ENCODE measurements around the gene ACSL1. TPM values are rescaled to one million over a fixed set of nuclear protein-coding genes. Genes with fewer than 3 reads are reported as not detected.

ACSL1 gene
- total and polyA plus RNA-seq, 2 donors (not counting 1 experiment from before 2014, with no cell fraction given) = 15.4 to 30.1 TPM

DNA sequence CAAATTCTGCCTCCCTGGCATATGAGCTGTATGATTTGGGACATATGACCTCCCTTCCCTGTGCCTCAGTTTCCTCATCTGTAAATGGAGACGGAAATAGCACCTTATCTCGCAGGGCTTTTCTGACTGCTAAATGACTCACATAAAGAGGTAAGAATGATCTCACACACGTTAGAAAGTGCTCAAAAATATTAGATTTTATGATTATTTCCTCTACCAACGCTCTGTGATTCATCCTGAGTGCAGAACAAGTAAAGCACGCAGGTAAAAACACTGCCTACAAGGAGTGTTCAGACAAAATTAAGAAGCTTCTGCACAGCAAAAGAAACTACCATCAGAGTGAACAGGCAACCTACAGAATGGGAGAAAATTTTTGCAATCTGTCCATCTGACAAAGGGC is 21.1 kb downstream of the ACSL1 start:
- Histone ChIP-seq H3K79me2 (ENCODE audit: control insufficient read depth, insufficient read depth, low read length) (no peaks in the 10 kb centered on the region), H3K9me3 (ENCODE audit: control insufficient read depth, insufficient read depth, low read depth, low read length) (no peaks in the 10 kb centered on the region), H3K36me3 (ENCODE audit: control insufficient read depth, insufficient read depth, low read length) (no peaks in the 10 kb centered on the region), H3K4me2 (ENCODE audit: extremely low read depth, insufficient read depth, low read length) (no peak overlapping the region), H3K27ac (ENCODE audit: insufficient read depth, low read length) (no peak overlapping the region), H3K9ac (ENCODE audit: insufficient read depth, low read length) (no peak overlapping the region), H2AFZ (ENCODE audit: low read length) (no peak overlapping the region), H4K20me1 (ENCODE audit: control insufficient read depth, extremely low read depth, insufficient read depth, low read length) (no peaks in the 10 kb centered on the region), H3K4me1 (ENCODE audit: control insufficient read depth, extremely low read depth, insufficient read depth, low read length) (no peaks in the 10 kb centered on the region), H3K27me3 (ENCODE audit: control insufficient read depth, insufficient read depth, low read length) (no peaks in the 10 kb centered on the region), H3K4me3 (replicated peaks in 1 of 4; ENCODE audit: control extremely low read depth in 1 of 4, insufficient read depth in 1 of 4, low read depth in 3 of 4, low read length in 4 of 4) (no peak overlapping the region)
- TF ChIP-seq, protein P1, sequence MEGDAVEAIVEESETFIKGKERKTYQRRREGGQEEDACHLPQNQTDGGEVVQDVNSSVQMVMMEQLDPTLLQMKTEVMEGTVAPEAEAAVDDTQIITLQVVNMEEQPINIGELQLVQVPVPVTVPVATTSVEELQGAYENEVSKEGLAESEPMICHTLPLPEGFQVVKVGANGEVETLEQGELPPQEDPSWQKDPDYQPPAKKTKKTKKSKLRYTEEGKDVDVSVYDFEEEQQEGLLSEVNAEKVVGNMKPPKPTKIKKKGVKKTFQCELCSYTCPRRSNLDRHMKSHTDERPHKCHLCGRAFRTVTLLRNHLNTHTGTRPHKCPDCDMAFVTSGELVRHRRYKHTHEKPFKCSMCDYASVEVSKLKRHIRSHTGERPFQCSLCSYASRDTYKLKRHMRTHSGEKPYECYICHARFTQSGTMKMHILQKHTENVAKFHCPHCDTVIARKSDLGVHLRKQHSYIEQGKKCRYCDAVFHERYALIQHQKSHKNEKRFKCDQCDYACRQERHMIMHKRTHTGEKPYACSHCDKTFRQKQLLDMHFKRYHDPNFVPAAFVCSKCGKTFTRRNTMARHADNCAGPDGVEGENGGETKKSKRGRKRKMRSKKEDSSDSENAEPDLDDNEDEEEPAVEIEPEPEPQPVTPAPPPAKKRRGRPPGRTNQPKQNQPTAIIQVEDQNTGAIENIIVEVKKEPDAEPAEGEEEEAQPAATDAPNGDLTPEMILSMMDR (conservative IDR thresholded peaks at IDR 0.05 in 1 of 2, IDR thresholded peaks at IDR 0.05 in 1 of 2; ENCODE audit: low read depth in 1 of 2, low read length in 2 of 2) = no peak
- TF ChIP-seq EZH2 (IDR thresholded peaks at IDR 0.05; ENCODE audit: low read length, missing control alignments) = no peak
- DNase-seq (ENCODE audit: low read depth in 2 of 2) = no peak

DNA sequence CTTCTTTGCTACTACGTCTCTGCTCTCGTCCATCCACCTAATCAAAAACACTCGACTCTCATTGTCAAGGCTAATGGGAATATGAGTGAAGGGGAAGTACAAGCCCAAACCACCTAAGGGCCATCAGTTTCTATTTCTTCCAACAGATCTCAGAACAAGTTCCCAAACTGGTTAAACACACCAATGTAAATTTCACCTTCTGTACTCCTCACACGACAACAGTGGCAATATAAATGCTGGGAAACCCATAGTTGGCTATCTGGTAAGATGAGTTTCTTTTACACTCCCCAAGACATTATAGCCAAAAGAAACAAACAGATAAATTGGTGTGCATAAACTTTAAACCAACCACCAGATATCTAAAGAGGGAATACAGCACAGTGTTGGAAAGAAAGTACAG is 21.9 kb downstream of the ACSL1 start:
- Histone ChIP-seq H3K27ac (ENCODE audit: insufficient read depth, low read length) (no peak overlapping the region), H3K4me2 (ENCODE audit: extremely low read depth, insufficient read depth, low read length) (no peak overlapping the region), H3K9me3 (ENCODE audit: control insufficient read depth, insufficient read depth, low read depth, low read length) (no peaks in the 10 kb centered on the region), H3K79me2 (ENCODE audit: control insufficient read depth, insufficient read depth, low read length) (no peaks in the 10 kb centered on the region), H4K20me1 (ENCODE audit: control insufficient read depth, extremely low read depth, insufficient read depth, low read length) (no peaks in the 10 kb centered on the region), H3K36me3 (ENCODE audit: control insufficient read depth, insufficient read depth, low read length) (no peaks in the 10 kb centered on the region), H2AFZ (ENCODE audit: low read length) (no peak overlapping the region), H3K4me1 (ENCODE audit: control insufficient read depth, extremely low read depth, insufficient read depth, low read length) (no peaks in the 10 kb centered on the region), H3K9ac (ENCODE audit: insufficient read depth, low read length) (no peak overlapping the region), H3K4me3 (replicated peaks in 1 of 4; ENCODE audit: control extremely low read depth in 1 of 4, insufficient read depth in 1 of 4, low read depth in 3 of 4, low read length in 4 of 4) (no peak overlapping the region), H3K27me3 (ENCODE audit: control insufficient read depth, insufficient read depth, low read length) (no peaks in the 10 kb centered on the region)
- no peak for DNase-seq (ENCODE audit: low read depth in 2 of 2)
- TF ChIP-seq EZH2 (IDR thresholded peaks at IDR 0.05; ENCODE audit: low read length, missing control alignments) = no peak
- TF ChIP-seq, protein P1 (conservative IDR thresholded peaks at IDR 0.05 in 1 of 2, IDR thresholded peaks at IDR 0.05 in 1 of 2; ENCODE audit: low read depth in 1 of 2, low read length in 2 of 2) = no peak

DNA sequence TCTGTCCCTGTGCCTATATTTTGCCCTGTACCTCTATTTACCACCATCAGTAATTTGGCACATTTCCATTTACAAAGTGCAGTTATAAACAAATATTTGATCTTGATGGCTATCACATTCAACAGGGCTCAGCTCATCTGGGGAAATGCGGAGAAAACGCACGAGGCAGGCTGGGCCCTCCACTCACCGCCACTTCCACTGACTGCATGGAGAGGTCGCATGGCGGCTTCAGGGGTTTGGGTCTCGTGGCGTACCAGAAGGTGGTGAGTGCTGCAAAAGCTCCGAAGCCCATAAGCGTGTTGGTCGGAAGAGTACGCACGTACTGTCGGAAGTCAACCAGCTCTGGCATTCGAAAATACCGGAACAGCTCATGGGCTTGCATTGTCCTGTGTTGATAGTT is 22.6 kb downstream of the ACSL1 start:
- H3K9ac ChIP-seq (ENCODE audit: insufficient read depth, low read length) = no peak overlapping the region
- H3K27ac ChIP-seq (ENCODE audit: insufficient read depth, low read length) = no peak overlapping the region
- no peak for DNase-seq (ENCODE audit: low read depth in 2 of 2)
- H3K9me3 ChIP-seq (ENCODE audit: control insufficient read depth, insufficient read depth, low read depth, low read length) = no peaks in the 10 kb centered on the region
- H4K20me1 ChIP-seq (ENCODE audit: control insufficient read depth, extremely low read depth, insufficient read depth, low read length) = no peaks in the 10 kb centered on the region
- H3K4me1 ChIP-seq (ENCODE audit: control insufficient read depth, extremely low read depth, insufficient read depth, low read length) = no peaks in the 10 kb centered on the region
- no peaks in the 10 kb centered on the region for H3K79me2 ChIP-seq (ENCODE audit: control insufficient read depth, insufficient read depth, low read length)
- H3K4me3 ChIP-seq (replicated peaks in 1 of 4; ENCODE audit: control extremely low read depth in 1 of 4, insufficient read depth in 1 of 4, low read depth in 3 of 4, low read length in 4 of 4) = no peak overlapping the region
- H2AFZ ChIP-seq (ENCODE audit: low read length) = no peak overlapping the region
- H3K36me3 ChIP-seq (ENCODE audit: control insufficient read depth, insufficient read depth, low read length) = no peaks in the 10 kb centered on the region
- TF ChIP-seq, protein P1 (conservative IDR thresholded peaks at IDR 0.05 in 1 of 2, IDR thresholded peaks at IDR 0.05 in 1 of 2; ENCODE audit: low read depth in 1 of 2, low read length in 2 of 2) = no peak
- no peak for TF ChIP-seq EZH2 (IDR thresholded peaks at IDR 0.05; ENCODE audit: low read length, missing control alignments)
- no peaks in the 10 kb centered on the region for H3K27me3 ChIP-seq (ENCODE audit: control insufficient read depth, insufficient read depth, low read length)
- no peak overlapping the region for H3K4me2 ChIP-seq (ENCODE audit: extremely low read depth, insufficient read depth, low read length)
